OCI-LY3 (cell line): ENCODE data around the gene ACTL6A.
A peak's percentile ranks its signal among the peaks of the same experiment; 100 is the strongest.
"Not testable (repeated sequence)": the region's sequence is repeated elsewhere in the genome, so short reads cannot be mapped to it uniquely, and the experiment has no call there.

Source experiments
- H2AFZ ChIP-seq: fragments of 200-600, 300-600 bp; shearing (Covaris generic); 2 replicates; pipeline ENCODE4 v1.6.0; 2014; ENCODE audit warnings: antibody characterized with exemption, low read depth, low read length
- H3K27ac ChIP-seq: fragments of 200-600, 300-600 bp; sonication (generic); 2 replicates; pipeline ENCODE4 v1.5.1; 2014; ENCODE audit warnings: mild to moderate bottlenecking, low read length, moderate library complexity, mixed read lengths
- H3K27me3 ChIP-seq: fragments of 200-600, 300-600 bp; sonication (generic); 2 replicates; pipeline ENCODE4 v1.6.1; 2014; ENCODE audit warnings: low read depth, low read length, mixed read lengths
- H3K36me3 ChIP-seq: fragments of 200-600, 300-600 bp; sonication (generic); replicated peaks from 2 replicates; pipeline ENCODE3; 2014; ENCODE audit warnings: low read depth, low read length, mixed read lengths
- H3K4me1 ChIP-seq: fragments of 300-600, 200-600 bp; sonication (generic); 2 replicates; pipeline ENCODE4 v1.6.1; 2014; ENCODE audit warnings: low read length, mixed read lengths
- H3K4me2 ChIP-seq: fragments of 200-600, 300-600 bp; sonication (generic); 2 replicates; pipeline ENCODE4 v1.6.1; 2014; ENCODE audit warnings: low read length, mixed read lengths
- H3K4me3 ChIP-seq: fragments of 300-600, 200-600 bp; sonication (generic); 2 replicates; pipeline ENCODE4 v1.5.1; 2014; ENCODE audit warnings: antibody characterized with exemption, mild to moderate bottlenecking, low read length, moderate library complexity
- H3K79me2 ChIP-seq: fragments of 300-600, 200-600 bp; shearing (Covaris generic); 2 replicates; pipeline ENCODE4 v1.6.1; 2014; ENCODE audit warnings: mild to moderate bottlenecking, low read length, mixed read lengths
- H3K9ac ChIP-seq: fragments of 300-600, 200-600 bp; shearing (Covaris generic); 2 replicates; pipeline ENCODE4 v1.6.0; 2014; ENCODE audit warnings: mild to moderate bottlenecking, low read length, moderate library complexity
- H3K9me3 ChIP-seq: fragments of 200-600, 300-600 bp; shearing (Covaris generic); 2 replicates; pipeline ENCODE4 v1.6.1; 2014; ENCODE audit warnings: low read length, mixed read lengths; ENCODE audit not compliant: insufficient read depth
- H4K20me1 ChIP-seq: fragments of 200-600, 300-600 bp; sonication (generic); 2 replicates; pipeline ENCODE4 v1.6.1; 2016; ENCODE audit warnings: low read length, mixed read lengths; ENCODE audit not compliant: insufficient read depth
- EZH2phosphoT487 ChIP-seq: fragments of 200-600 bp; shearing (Covaris generic); IDR thresholded peaks from 2 replicates; pipeline ENCODE4 v1.6.1; 2018; ENCODE audit warnings: antibody characterized with exemption, mixed run types, low read depth
- TF ChIP-seq, protein P1 (sequence below): fragments of 200-600, 300-600 bp; sonication (generic); IDR thresholded peaks from 2 replicates; pipeline ENCODE4 v1.5.1; 2014; ENCODE audit warnings: antibody characterized with exemption, low read length, low read depth

The ACTL6A gene

DNA sequence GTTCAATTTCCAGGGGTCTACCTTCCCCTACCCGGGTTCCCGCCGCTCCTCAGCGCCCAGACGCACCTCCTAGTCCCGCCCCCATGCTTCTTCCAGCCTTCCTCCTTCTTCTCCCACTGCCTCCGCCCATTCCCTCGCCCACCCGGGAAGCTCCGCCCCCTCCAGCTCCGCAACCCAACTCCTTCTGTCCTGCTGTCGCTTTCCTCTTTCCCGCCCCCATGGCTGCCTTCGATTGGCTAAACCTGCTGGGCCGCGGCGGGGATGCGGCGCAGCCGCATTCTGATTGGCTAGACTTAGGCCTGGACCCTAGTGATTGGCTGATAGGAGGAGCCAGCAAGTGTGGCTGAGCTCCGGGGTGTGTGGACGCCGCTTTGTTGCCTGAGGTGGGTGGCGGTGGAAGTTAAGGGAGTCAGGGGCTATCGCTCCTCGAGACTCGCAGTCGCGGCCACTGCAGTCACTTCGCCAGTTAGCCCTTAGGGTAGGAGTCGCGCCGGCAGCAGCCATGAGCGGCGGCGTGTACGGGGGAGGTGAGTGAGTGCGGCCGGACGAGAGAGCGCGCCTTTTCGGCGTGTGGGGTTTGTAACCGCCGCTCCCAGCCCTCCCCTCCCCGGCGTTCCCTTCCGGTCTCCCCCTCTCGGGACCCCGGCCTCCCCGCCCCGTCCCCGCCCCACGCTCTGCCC is at the start of gene ACTL6A:
Gene ACTL6A, plus strand, starts transcription at position 336 of the 680 bp plus-strand sequence. Its CDS starts 167 bp downstream, at position 503.
- H3K4me1 ChIP-seq = peaks cover 35% of the 10 kb centered on the region
- peak within 1 kb of the TSS; percentile 86 for H3K9ac ChIP-seq
- TF ChIP-seq EZH2phosphoT487 = no peak
- TF ChIP-seq, protein P1, sequence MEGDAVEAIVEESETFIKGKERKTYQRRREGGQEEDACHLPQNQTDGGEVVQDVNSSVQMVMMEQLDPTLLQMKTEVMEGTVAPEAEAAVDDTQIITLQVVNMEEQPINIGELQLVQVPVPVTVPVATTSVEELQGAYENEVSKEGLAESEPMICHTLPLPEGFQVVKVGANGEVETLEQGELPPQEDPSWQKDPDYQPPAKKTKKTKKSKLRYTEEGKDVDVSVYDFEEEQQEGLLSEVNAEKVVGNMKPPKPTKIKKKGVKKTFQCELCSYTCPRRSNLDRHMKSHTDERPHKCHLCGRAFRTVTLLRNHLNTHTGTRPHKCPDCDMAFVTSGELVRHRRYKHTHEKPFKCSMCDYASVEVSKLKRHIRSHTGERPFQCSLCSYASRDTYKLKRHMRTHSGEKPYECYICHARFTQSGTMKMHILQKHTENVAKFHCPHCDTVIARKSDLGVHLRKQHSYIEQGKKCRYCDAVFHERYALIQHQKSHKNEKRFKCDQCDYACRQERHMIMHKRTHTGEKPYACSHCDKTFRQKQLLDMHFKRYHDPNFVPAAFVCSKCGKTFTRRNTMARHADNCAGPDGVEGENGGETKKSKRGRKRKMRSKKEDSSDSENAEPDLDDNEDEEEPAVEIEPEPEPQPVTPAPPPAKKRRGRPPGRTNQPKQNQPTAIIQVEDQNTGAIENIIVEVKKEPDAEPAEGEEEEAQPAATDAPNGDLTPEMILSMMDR = no peak
- peak within 1 kb of the TSS; percentile 74 for H3K27ac ChIP-seq
- peak within 1 kb of the TSS; percentile 91 for H3K4me3 ChIP-seq
- no peaks in the 10 kb centered on the region for H3K36me3 ChIP-seq
- H3K79me2 ChIP-seq = peaks cover 46% of the 10 kb centered on the region
- no peaks in the 10 kb centered on the region for H3K9me3 ChIP-seq
- H3K27me3 ChIP-seq = no peaks in the 10 kb centered on the region
- H3K4me2 ChIP-seq = peak within 1 kb of the TSS; percentile 90
- H4K20me1 ChIP-seq = peaks cover 7% of the 10 kb centered on the region; the same call in 1 of the 2 replicates
- peak within 1 kb of the TSS; percentile 82 for H2AFZ ChIP-seq

DNA sequence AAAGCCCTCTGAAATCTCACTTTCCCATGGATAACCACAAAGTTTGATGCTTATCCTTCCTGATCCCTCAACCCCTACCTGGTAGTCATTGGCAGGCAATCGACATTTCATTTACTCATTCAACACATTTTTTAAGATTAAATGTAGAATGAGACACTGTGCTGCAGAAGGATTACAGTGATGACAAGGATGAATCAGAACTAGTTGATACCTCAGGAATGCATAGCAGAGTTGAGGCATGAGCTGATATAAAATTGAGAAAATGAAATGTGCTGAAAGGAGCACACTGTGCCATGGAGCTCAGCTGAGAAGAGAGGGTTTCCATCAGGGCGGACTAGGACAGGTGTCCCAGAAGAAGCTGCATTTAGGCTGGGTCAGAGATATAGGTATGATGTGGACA is 48.9 kb upstream of the ACTL6A start:
- H3K27me3 ChIP-seq = no peaks in the 10 kb centered on the region
- no peaks in the 10 kb centered on the region for H3K9me3 ChIP-seq
- H3K36me3 ChIP-seq = no peaks in the 10 kb centered on the region
- H3K4me3 ChIP-seq = no peak overlapping the region
- no peaks in the 10 kb centered on the region for H4K20me1 ChIP-seq
- no peak overlapping the region for H3K4me2 ChIP-seq
- TF ChIP-seq, protein P1 = no peak
- no peak for TF ChIP-seq EZH2phosphoT487
- no peak overlapping the region for H3K27ac ChIP-seq
- no peak overlapping the region for H2AFZ ChIP-seq
- H3K9ac ChIP-seq = no peak overlapping the region
- H3K4me1 ChIP-seq = no peaks in the 10 kb centered on the region
- H3K79me2 ChIP-seq = no peaks in the 10 kb centered on the region

DNA sequence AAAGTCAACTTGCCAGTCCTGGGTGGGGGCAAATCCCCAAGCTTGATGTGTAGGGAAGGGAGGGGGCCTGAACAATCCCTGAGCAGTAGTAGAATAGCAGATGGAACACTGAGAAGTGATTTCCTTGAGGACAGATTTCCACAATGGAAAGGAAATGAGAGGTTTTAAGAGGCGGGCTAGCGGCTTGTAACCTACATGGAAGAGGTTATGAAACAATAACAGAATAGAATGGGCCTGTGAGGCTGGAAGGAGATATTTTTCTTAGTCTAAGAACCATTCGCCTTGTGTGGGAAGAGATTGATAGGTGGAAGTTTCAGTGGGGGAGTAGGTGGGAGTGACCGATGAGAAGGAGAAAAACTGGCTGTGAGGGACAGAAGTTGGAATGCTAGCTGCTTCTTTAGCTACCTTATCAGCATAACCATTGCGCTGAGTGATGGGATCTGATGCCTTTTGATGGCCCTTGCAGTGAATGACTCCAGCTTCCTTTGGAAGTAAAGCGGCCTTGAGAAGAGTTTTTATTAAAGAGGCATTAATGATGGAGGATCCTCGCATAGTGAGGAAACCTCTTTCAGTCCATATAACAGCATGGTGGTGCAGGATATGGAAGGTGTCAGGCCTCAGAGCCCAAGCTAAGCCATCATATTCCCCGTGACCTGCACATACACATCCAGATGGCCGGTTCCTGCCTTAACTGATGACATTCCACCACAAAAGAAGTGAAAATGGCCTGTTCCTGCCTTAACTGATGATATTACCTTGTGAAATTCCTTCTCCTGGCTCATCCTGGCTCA is 46.1 kb upstream of the ACTL6A start:
- H3K36me3 ChIP-seq, H3K4me1 ChIP-seq, H3K27ac ChIP-seq, H3K79me2 ChIP-seq, H3K27me3 ChIP-seq, H4K20me1 ChIP-seq, H3K9ac ChIP-seq, H3K4me2 ChIP-seq, H3K9me3 ChIP-seq, H3K4me3 ChIP-seq, H2AFZ ChIP-seq: not testable (repeated sequence)

DNA sequence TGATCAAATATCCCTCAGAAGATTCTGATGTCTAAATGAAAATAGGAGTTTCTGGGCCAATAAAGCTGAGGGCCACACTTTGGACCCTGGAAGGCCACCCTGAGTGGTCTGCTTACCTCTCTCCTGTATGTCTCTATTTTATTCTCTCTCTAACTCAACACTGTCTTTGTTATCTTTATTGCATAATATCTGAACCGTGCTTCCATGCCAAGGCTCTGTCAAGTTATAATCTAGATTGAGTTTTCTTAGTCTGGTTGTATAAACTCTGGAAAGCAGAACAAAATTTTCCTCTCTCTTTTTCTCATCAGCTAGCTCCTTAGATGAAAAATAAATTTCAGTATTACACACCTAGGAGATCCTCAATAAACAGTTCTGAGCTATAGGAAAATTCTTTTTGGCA is 36.2 kb upstream of the ACTL6A start:
- Histone ChIP-seq H4K20me1 (no peaks in the 10 kb centered on the region), H3K9me3 (no peaks in the 10 kb centered on the region), H3K27ac (no peak overlapping the region), H2AFZ (no peak overlapping the region), H3K36me3 (no peaks in the 10 kb centered on the region), H3K9ac (no peak overlapping the region), H3K4me1 (no peaks in the 10 kb centered on the region), H3K4me3 (no peak overlapping the region), H3K4me2 (no peak overlapping the region), H3K79me2 (no peaks in the 10 kb centered on the region), H3K27me3 (peaks cover 6% of the 10 kb centered on the region; the same call in 1 of the 2 replicates)
- TF ChIP-seq, protein P1 = no peak
